ENCODE measurements around the gene MIXL1. TPM values are rescaled to one million over a fixed set of nuclear protein-coding genes. Genes with fewer than 3 reads are reported as not detected.

Gene MIXL1
- total RNA-seq: not detected

- Mint-ChIP-seq H3K4me1 (peaks cover 4% of the 10 kb centered on the region), H3K4me3 (peak within 1 kb of the TSS; percentile 64), H3K27ac (no peak within 1 kb of the TSS), H3K36me3 (ENCODE audit: low read depth) (peaks cover 2% of the 10 kb centered on the region), H3K27me3 (peaks cover 31% of the 10 kb centered on the region), H3K9me3 (no peaks in the 10 kb centered on the region)
- POLR2A ChIA-PET: no interaction called here
- no peak for DNase-seq
- CTCF ChIA-PET: interaction anchor here (0.6 to 1.6 kb wide), 6 partner anchors 16 to 103 kb away, joined by 3 to 7 read pairs (median 3); no protein-coding TSS in a partner anchor
Measured at GRCh38 chr1:226223157-226223785, at the start of gene MIXL1. MIXL1 (plus strand) TSS chr1:226223664; CDS start chr1:226223682, 18 bp downstream.

- ChIA-PET CTCF (interaction anchor here (0.6 to 1.3 kb wide), 2 partner anchors 52 to 626 kb away, joined by 4 to 5 read pairs; no protein-coding TSS in a partner anchor), POLR2A (no interaction called here)
- no peak overlapping the region for H3K4me3 Mint-ChIP-seq
- H3K27ac Mint-ChIP-seq: no peak overlapping the region
- no peaks in the 10 kb centered on the region for H3K27me3 Mint-ChIP-seq
- DNase-seq: no peak
- peaks cover 35% of the 10 kb centered on the region for H3K36me3 Mint-ChIP-seq (ENCODE audit: low read depth)
- peaks cover 22% of the 10 kb centered on the region for H3K4me1 Mint-ChIP-seq
- no peaks in the 10 kb centered on the region for H3K9me3 Mint-ChIP-seq
Measured at GRCh38 chr1:226176870-226177269, 46.6 kb upstream of the MIXL1 start.

DNA sequence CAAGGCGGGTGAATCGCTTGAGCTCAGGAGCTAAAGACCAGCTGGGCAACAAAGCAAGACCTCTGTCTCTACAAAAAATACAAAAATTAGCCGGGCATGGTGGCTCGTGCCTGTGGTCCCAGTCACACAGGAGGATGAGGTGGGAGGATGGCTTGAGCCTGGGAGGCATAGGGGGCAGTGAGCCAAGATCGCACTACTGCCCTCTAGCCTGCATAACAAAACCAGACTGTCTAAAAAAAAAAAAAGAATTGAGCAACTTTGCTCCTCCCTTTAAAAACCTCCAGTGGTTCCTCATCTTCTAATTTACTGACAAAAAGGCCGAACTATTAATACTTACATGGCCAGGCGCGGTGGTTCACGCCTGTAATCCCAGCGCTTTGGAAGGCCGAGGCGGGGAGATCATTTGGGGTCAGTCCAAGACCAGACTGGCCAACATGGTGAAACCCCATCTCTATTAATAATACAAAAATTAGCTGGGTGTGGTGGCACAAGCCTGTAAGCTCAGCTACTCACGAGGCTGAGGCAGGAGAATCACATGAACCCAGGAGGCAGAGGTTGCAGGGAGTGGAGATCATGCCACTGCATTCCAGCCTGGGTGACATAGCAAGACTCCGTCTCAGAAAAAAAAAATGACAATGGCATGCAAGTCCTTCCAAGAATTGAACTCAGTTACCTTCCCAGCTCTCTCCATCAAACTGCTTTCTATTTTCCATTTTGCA is 41.3 kb upstream of the MIXL1 start:
- ChIA-PET POLR2A (interaction anchor here (1.0 kb wide), 1 partner anchor 19 kb away, joined by 3 read pairs; no protein-coding TSS in a partner anchor), CTCF (interaction anchor here (7.9 kb wide), 1 partner anchor 56 kb away, joined by 56 read pairs; no protein-coding TSS in a partner anchor)
- H3K4me1 Mint-ChIP-seq: peaks cover 39% of the 10 kb centered on the region
- H3K27me3 Mint-ChIP-seq: no peaks in the 10 kb centered on the region
- H3K4me3 Mint-ChIP-seq: no peak overlapping the region
- peaks cover 49% of the 10 kb centered on the region for H3K36me3 Mint-ChIP-seq (ENCODE audit: low read depth)
- H3K27ac Mint-ChIP-seq: no peak overlapping the region
- no peaks in the 10 kb centered on the region for H3K9me3 Mint-ChIP-seq
- no peak for DNase-seq

- H3K9me3 Mint-ChIP-seq: no peaks in the 10 kb centered on the region
Measured at GRCh38 chr1:226185141-226186036, 38.1 kb upstream of the MIXL1 start.

DNA sequence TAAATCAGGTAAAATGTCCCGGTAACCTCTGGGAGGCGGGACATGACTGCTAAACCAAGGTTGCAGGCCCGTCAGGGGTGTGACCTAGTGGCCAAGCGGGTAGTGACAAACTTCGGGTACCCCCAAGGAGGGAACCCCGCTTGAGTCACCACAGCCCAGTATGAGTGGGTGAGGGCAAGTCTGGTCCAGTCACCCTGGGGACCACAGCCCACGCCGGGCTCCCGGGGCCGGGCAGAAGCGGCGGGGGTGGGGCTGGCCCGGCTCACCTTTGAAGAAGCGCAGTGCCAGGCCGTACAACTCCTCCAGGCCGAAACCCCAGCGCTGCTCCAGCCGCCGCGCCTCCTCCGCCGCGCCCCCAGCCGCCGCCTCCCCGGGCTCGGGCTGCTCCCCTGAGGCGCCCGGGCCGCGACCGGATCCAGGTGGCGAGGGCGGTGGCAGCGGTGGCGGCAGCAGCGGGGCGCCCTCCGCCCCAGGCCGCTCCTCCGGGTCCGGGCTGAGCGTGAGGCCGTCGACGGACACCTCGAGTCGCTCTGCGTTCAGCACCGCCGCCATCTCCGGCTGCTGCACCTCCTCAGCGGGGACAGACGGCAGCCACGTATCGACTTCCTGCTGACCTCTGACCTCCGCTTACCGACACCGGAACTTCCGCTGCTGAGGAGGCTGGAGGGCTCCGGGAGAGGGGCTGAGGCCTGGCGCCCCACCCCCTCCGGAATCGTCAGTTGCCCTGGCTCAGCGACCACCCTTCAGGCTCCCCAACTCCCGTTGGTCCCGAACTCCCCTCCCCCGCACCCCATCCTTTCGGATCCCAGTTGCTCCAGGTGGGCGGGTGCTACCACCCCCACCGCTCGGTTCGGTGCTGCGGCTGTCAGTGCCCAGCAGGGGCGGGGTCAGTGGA is 37.1 kb upstream of the MIXL1 start, which contains the start of gene ACBD3:
ACBD3 (minus strand) TSS at position 618 of the 895 bp plus-strand sequence; CDS start at position 552, 66 bp downstream.
- POLR2A ChIA-PET: interaction anchor here (1.0 to 1.9 kb wide), 7 partner anchors 60 to 222 kb away, joined by 3 to 13 read pairs (median 6); partner anchors contain the start of genes H3-3A, LIN9 and PARP1
- CTCF ChIA-PET: interaction anchor here (1.0 to 7.9 kb wide), 6 partner anchors 11 to 147 kb away, joined by 3 to 56 read pairs (median 6); no protein-coding TSS in a partner anchor

More at GRCh38 chr1:226185141-226186036, 38.1 kb upstream of the MIXL1 start:
- ChIA-PET CTCF (interaction anchor here (0.7 to 7.9 kb wide), 6 partner anchors 10 to 517 kb away, joined by 3 to 56 read pairs (median 6); no protein-coding TSS in a partner anchor), POLR2A (interaction anchor here (1.3 to 1.9 kb wide), 5 partner anchors 59 to 223 kb away, joined by 3 to 13 read pairs (median 7); partner anchors contain the start of genes H3-3A, LIN9 and PARP1)
- Mint-ChIP-seq H3K36me3 (ENCODE audit: low read depth) (peaks cover 33% of the 10 kb centered on the region), H3K4me1 (peaks cover 31% of the 10 kb centered on the region), H3K27ac (peak overlapping the region; percentile 88), H3K4me3 (peak overlapping the region; percentile 96), H3K27me3 (no peaks in the 10 kb centered on the region)
- DNase-seq: no peak

DNA sequence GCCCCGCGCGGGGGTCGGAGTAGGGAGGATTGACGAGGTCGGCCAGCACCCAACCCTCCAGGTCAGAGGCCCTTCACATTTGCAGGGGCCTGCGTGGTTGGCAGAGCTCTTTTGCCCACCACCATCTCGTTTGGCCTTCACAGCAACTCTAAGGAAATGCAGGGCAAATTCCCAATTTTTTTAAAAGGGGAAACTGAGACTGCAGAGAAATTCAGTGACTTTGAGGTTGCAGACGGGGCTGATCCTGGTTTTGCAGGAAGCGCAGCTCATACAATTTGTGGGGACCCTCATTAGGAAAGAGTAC is 36.5 kb upstream of the MIXL1 start:
- no peak for DNase-seq
- Mint-ChIP-seq H3K9me3 (no peaks in the 10 kb centered on the region), H3K27me3 (no peaks in the 10 kb centered on the region), H3K4me1 (peaks cover 26% of the 10 kb centered on the region), H3K27ac (peak overlapping the region; percentile 90), H3K4me3 (peak overlapping the region; percentile 91), H3K36me3 (ENCODE audit: low read depth) (peaks cover 24% of the 10 kb centered on the region)
- CTCF ChIA-PET: interaction anchor here (1.0 to 1.2 kb wide), 4 partner anchors 10 to 146 kb away, joined by 3 to 7 read pairs (median 5); no protein-coding TSS in a partner anchor
- POLR2A ChIA-PET: interaction anchor here (1.0 kb wide), 2 partner anchors 61 to 221 kb away, joined by 4 read pairs; partner anchors contain the start of gene PARP1

More for the DNA sequence above, 37.1 kb upstream of the MIXL1 start, which contains the start of gene ACBD3:
- H3K4me1 Mint-ChIP-seq: peaks cover 29% of the 10 kb centered on the region
- no peaks in the 10 kb centered on the region for H3K9me3 Mint-ChIP-seq
- DNase-seq: peak; percentile 89
- no peaks in the 10 kb centered on the region for H3K27me3 Mint-ChIP-seq
- H3K4me3 Mint-ChIP-seq: peak within 1 kb of the TSS; percentile 96
- peaks cover 30% of the 10 kb centered on the region for H3K36me3 Mint-ChIP-seq (ENCODE audit: low read depth)
- H3K27ac Mint-ChIP-seq: peak within 1 kb of the TSS; percentile 90

- CTCF ChIA-PET: interaction anchor here (1.0 to 1.2 kb wide), 4 partner anchors 10 to 146 kb away, joined by 3 to 7 read pairs (median 5); no protein-coding TSS in a partner anchor
- peak overlapping the region; percentile 90 for H3K27ac Mint-ChIP-seq
- H3K9me3 Mint-ChIP-seq: no peaks in the 10 kb centered on the region
- peaks cover 23% of the 10 kb centered on the region for H3K4me1 Mint-ChIP-seq
- peaks cover 20% of the 10 kb centered on the region for H3K36me3 Mint-ChIP-seq (ENCODE audit: low read depth)
- DNase-seq: no peak
- H3K4me3 Mint-ChIP-seq: peak overlapping the region; percentile 91
- no peaks in the 10 kb centered on the region for H3K27me3 Mint-ChIP-seq
- POLR2A ChIA-PET: interaction anchor here (1.0 kb wide), 2 partner anchors 62 to 221 kb away, joined by 4 read pairs; partner anchors contain the start of gene PARP1
Measured at GRCh38 chr1:226187380-226187779, 36.1 kb upstream of the MIXL1 start.

DNA sequence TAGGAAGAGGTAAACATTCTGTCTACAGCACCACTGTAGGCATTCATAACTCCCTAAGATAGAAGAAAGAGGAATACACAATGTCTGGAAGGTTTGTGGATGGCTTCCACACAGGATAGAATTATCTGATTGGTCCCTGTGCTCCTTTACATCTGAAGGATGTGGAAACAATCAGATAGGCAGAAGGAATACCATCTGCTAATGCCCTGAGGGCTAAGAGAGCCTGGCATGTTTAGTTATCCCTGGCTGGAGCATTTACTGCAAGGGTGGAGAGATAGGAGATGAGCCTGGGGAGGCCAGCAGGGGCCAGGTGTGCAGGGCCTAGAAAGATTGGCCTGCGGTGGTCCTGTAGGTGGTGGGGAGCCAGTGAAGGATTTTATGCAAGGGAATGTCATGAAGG is 28.3 kb upstream of the MIXL1 start:
- DNase-seq: no peak
- Mint-ChIP-seq H3K4me3 (no peak overlapping the region), H3K27me3 (peaks cover 4% of the 10 kb centered on the region), H3K36me3 (ENCODE audit: low read depth) (no peaks in the 10 kb centered on the region), H3K4me1 (peaks cover 4% of the 10 kb centered on the region), H3K9me3 (no peaks in the 10 kb centered on the region), H3K27ac (no peak overlapping the region)
- CTCF ChIA-PET: interaction anchor here (1.4 to 10.2 kb wide), 3 partner anchors 10 to 114 kb away, joined by 3 to 228 read pairs (median 3); partner anchors contain the start of gene LIN9
- POLR2A ChIA-PET: no interaction called here

DNA sequence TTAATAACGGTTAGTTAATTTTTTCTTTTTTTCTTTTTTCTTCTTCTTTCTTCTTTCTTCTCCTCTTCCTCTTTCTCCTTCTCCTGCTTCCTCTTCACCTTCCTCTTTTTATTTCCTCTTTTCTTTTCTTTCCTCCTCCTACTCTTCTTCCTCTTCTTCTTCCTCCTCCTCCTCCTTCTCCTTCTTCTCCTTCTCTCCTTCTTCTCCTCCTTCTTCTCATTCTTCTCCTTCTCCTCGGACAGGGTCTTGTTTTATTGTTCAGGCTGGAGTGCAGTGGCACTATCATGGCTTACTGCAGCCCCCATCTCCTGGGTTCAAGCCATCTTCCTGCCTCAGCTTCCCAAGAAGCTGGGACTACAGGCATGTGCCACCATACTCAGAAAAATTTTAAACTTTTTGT is 23.5 kb upstream of the MIXL1 start:
- H3K27me3 Mint-ChIP-seq: peaks cover 12% of the 10 kb centered on the region
- CTCF ChIA-PET: interaction anchor here (1.0 to 10.2 kb wide), 5 partner anchors 11 to 134 kb away, joined by 3 to 228 read pairs (median 5); no protein-coding TSS in a partner anchor
- H3K4me1 Mint-ChIP-seq: peaks cover 4% of the 10 kb centered on the region
- DNase-seq: no peak
- H3K36me3 Mint-ChIP-seq (ENCODE audit: low read depth): no peaks in the 10 kb centered on the region
- no peaks in the 10 kb centered on the region for H3K9me3 Mint-ChIP-seq
- POLR2A ChIA-PET: no interaction called here
- no peak overlapping the region for H3K27ac Mint-ChIP-seq
- no peak overlapping the region for H3K4me3 Mint-ChIP-seq

DNA sequence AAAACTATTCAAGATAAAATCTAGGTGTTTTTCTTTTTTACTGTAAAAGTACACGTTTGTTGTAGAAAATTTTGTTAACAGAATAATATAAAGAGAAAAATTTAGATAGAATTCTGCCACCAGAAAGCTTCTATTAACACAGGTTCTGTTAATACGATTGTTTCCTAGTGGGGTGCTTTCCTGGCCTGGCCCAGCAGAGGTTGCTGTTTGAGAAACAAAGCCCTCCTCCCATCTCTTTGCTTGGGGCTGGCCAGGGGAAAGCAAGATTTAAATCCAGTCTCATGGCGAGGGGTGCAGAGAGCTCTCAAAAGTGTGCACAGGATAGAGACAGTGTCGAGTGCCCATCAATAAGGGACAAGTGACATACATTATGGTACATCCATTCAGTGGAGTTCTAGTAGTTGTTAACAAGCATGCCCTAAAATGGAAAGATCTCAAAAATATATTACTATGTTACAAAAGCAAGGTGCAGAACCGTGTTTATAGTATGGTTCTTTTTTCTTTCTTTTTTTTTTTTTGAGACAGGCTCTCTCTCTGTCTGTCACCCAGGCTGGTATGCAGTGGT is 22.4 kb upstream of the MIXL1 start:
- Mint-ChIP-seq H3K27me3 (peaks cover 12% of the 10 kb centered on the region), H3K27ac (no peak overlapping the region), H3K36me3 (ENCODE audit: low read depth) (no peaks in the 10 kb centered on the region), H3K4me3 (no peak overlapping the region), H3K4me1 (peaks cover 3% of the 10 kb centered on the region), H3K9me3 (no peaks in the 10 kb centered on the region)
- ChIA-PET POLR2A (interaction anchor here (1.1 to 1.7 kb wide), 3 partner anchors 11 to 202 kb away, joined by 3 to 5 read pairs (median 4); partner anchors contain the start of gene SDE2), CTCF (interaction anchor here (0.5 to 10.2 kb wide), 9 partner anchors 12 to 201 kb away, joined by 3 to 228 read pairs (median 5); partner anchors contain the start of gene MIXL1)
- DNase-seq: no peak

- Mint-ChIP-seq H3K27me3 (peaks cover 15% of the 10 kb centered on the region), H3K27ac (no peak overlapping the region), H3K36me3 (ENCODE audit: low read depth) (no peaks in the 10 kb centered on the region), H3K4me1 (no peaks in the 10 kb centered on the region), H3K9me3 (no peaks in the 10 kb centered on the region), H3K4me3 (no peak overlapping the region)
- ChIA-PET POLR2A (interaction anchor here (1.7 kb wide), 1 partner anchor 12 kb away, joined by 5 read pairs; no protein-coding TSS in a partner anchor), CTCF (interaction anchor here (0.6 to 10.2 kb wide), 7 partner anchors 18 to 615 kb away, joined by 3 to 228 read pairs (median 4); no protein-coding TSS in a partner anchor)
- DNase-seq: no peak
Measured at GRCh38 chr1:226202246-226202645, 21.2 kb upstream of the MIXL1 start.

Measured in activated CD4-positive, alpha-beta memory T cell treated with anti-CD3 and anti-CD28 coated beads, Interleukin-2, amount 10 ng/mL, durations not matched to agents 7 days and 5 days (primary cell).